Kidney (tissue), 14 donors: ENCODE measurements around the gene DFFA. TPM values are rescaled to one million over a fixed set of nuclear protein-coding genes. Genes with fewer than 3 reads are reported as not detected.
A peak's percentile ranks its signal among the peaks of the same experiment; 100 is the strongest.

Experiments
- DNase-seq, 5 donors: peaks; one replicate each; pipeline ENCODE4 v3.0.0-alpha.2; 2013 to 2020
- FAIRE-seq: peaks from 2 replicates; lab custom pipeline; 2012; peaks lifted over from hg19 to GRCh38; lab: Jason Lieb, UNC
- H3K27ac ChIP-seq, 2 donors: one replicate each; pipeline ENCODE4 v1.7.0; 2013; ENCODE audit warnings: low read depth in 2 of 2, low read length in 2 of 2, inconsistent platforms in 1 of 2
- H3K27me3 ChIP-seq: one replicate; pipeline ENCODE4 v1.7.1; 2013; ENCODE audit warnings: low read length, inconsistent platforms; ENCODE audit not compliant: control insufficient read depth, insufficient read depth
- H3K36me3 ChIP-seq, 3 donors: one replicate each; pipeline versions ENCODE4 v1.7.0 to v1.7.1; 2013; ENCODE audit warnings: low read length in 3 of 3, control low read depth in 1 of 3, inconsistent platforms in 1 of 3; ENCODE audit not compliant: insufficient read depth in 3 of 3, control insufficient read depth in 2 of 3
- H3K4me1 ChIP-seq, 3 donors: one replicate each; pipeline versions ENCODE4 v1.7.0 to v1.7.1; 2013; ENCODE audit warnings: low read length in 3 of 3, inconsistent platforms in 1 of 3, low read depth in 1 of 3; ENCODE audit not compliant: control insufficient read depth in 2 of 3, insufficient read depth in 2 of 3
- H3K4me3 ChIP-seq, 3 donors: one replicate each; pipeline versions ENCODE4 v1.7.0 to v1.8.1; 2013; ENCODE audit warnings: low read length in 3 of 3, control low read depth in 1 of 3, inconsistent platforms in 1 of 3
- H3K9ac ChIP-seq, 3 donors: one replicate each; pipeline versions ENCODE4 v1.7.0 to v1.7.1; 2013; ENCODE audit warnings: low read length in 3 of 3, control low read depth in 1 of 3, inconsistent platforms in 1 of 3
- H3K9me3 ChIP-seq, 3 donors: one replicate each; pipeline versions ENCODE4 v1.7.0 to v1.7.1; 2013; ENCODE audit warnings: low read length in 3 of 3, control low read depth in 1 of 3, inconsistent platforms in 1 of 3; ENCODE audit not compliant: control insufficient read depth in 2 of 3, insufficient read depth in 1 of 3
- CTCF ChIP-seq: IDR thresholded peaks from 3 replicates; pipeline ENCODE4 v1.5.1; 2012; ENCODE audit warnings: mild to moderate bottlenecking, moderate library complexity, borderline replicate concordance; ENCODE audit not compliant: insufficient read depth; ENCODE audit errors: extremely low read depth
- intact Hi-C: fragments of 100-400 bp; cut with DNase I; formaldehyde crosslinking; loops from one replicate; pipeline ENCODE4 v1.11.1; 2022
- polyA plus RNA-seq: library from polyadenylated mRNA; stranded (reverse); fragments of 350-450 nt; fragmentation: Illumina TruSeq; extraction: RNeasy Lipid Tissue Mini Kit (QIAGEN cat#74804); gene quantifications from one replicate; pipeline ENCODE4 v1.2.3, GENCODE V29; 2014; ENCODE audit warnings: low read depth, low replicate concordance; ENCODE audit not compliant: insufficient read depth
- total RNA-seq: library from RNA; stranded (reverse); fragmentation: NEBNext Ultra II Directional; extraction: Animal tissue kit (Norgen Biotek cat#: 25700); gene quantifications from one replicate; pipeline ENCODE4 v1.2.1, GENCODE V29; 2021
- donor health status: control.
- donor health status: control.
- donor health status: control.
- donor health status: control.
- donor health status: control.
- donor health status: DM: yes; HTN: yes; CAD: no.
- donor health status: Normal renal cell carcinoma (clear cell type).

The DFFA gene
- total and polyA plus RNA-seq, 2 donors from 2014 or later: 27.2 to 33.4 TPM

GRCh38 chr1:10456048-10456447 lies 16.3 kb downstream of the DFFA start:
- peaks cover 0 to 2% (median 0%) of the 10 kb centered on the region in 3 donors for H3K4me1 ChIP-seq
- no peaks in the 10 kb centered on the region for H3K27me3 ChIP-seq
- H3K36me3 ChIP-seq: peaks cover 0 to under 1% (median 0%) of the 10 kb centered on the region in 3 donors
- no peak for FAIRE-seq
- no peaks in the 10 kb centered on the region for H3K9me3 ChIP-seq
- no peak for DNase-seq
- H3K9ac ChIP-seq: no peak overlapping the region
- intact Hi-C loops: no loop called here
- no peak for TF ChIP-seq CTCF
- no peak overlapping the region for H3K4me3 ChIP-seq
- no peak overlapping the region for H3K27ac ChIP-seq

- Histone ChIP-seq H3K9ac (no peak overlapping the region), H3K9me3 (no peaks in the 10 kb centered on the region), H3K27me3 (no peaks in the 10 kb centered on the region), H3K27ac (no peak overlapping the region), H3K4me3 (no peak overlapping the region), H3K4me1 (no peaks in the 10 kb centered on the region), H3K36me3 (no peaks in the 10 kb centered on the region)
- TF ChIP-seq CTCF: no peak
- intact Hi-C loops: no loop called here
- no peak for FAIRE-seq
- peak in 2 of 5 donors; percentile 21 to 36 for DNase-seq
These were observed 21.0 kb downstream of the DFFA start for GRCh38 chr1:10451287-10451686.

GRCh38 chr1:10450836-10451235 lies 21.5 kb downstream of the DFFA start:
- no peak overlapping the region for H3K9ac ChIP-seq
- no peak for FAIRE-seq

More at GRCh38 chr1:10450836-10451235, 21.5 kb downstream of the DFFA start:
- no peak for TF ChIP-seq CTCF
- Histone ChIP-seq H3K27me3 (no peaks in the 10 kb centered on the region), H3K36me3 (no peaks in the 10 kb centered on the region), H3K9me3 (no peaks in the 10 kb centered on the region), H3K4me3 (no peak overlapping the region), H3K27ac (no peak overlapping the region), H3K4me1 (no peaks in the 10 kb centered on the region)
- intact Hi-C loops: no loop called here
- DNase-seq: no peak
